Measurements from ENCODE around the gene TMEM179B.
"Not testable (repeated sequence)": the region's sequence is repeated elsewhere in the genome, so short reads cannot be mapped to it uniquely, and the experiment has no call there.

The TMEM179B gene
- total RNA-seq: 22.4 to 25.6 reads per million in 2 experiments

DNA sequence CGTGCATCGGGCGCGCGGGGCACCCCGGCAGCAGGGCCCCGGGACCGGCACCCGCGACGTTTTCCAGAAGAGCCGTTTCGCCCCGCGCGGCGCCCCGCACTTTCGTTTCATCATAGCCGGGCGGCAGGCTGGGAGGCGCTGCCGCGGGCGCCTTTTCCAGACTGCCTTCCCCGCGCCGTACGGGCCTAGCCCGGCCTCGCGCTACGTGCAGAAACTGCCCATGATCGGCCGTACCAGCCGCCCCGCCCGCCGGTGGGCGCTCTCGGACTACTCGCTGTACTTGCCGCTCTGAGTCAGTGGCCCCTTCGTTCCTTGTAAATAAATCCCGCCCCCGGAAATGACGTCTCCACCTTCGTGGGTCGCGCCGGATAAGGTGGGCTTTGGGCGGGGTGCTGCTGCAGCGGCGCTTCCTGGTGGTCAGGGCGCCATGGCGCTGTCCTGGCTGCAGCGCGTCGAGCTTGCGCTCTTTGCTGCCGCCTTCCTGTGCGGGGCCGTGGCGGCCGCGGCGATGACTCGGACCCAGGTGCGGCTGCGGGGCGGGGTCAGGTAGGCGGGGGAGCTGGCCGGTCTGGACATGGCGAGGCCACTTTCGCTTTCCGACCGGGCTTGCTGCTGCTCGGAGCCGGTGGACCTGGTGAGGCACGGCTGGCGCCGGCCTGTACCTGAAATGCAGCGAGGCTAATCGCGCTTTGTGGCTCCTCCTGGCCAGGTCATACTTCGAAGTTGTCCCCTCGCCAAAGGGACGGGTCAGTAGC is at the start of gene TMEM179B:
Gene TMEM179B (plus strand): TSS at position 398 of the 755 bp plus-strand sequence. CDS start 30 bp downstream, at position 428.
- peak; percentile 95 for DNase-seq (ENCODE audit: low read depth)

GRCh38 chr11:62747475-62748160 is 39.6 kb upstream of the TMEM179B start:
- no peak for DNase-seq (ENCODE audit: low read depth)

GRCh38 chr11:62749931-62750330 is 37.3 kb upstream of the TMEM179B start:
- not testable (repeated sequence) for DNase-seq (ENCODE audit: low read depth)

- no peak for DNase-seq (ENCODE audit: low read depth)
These were observed 34.9 kb upstream of the TMEM179B start for GRCh38 chr11:62752177-62752785.

GRCh38 chr11:62752994-62753735 is 34.0 kb upstream of the TMEM179B start:
- no peak for DNase-seq (ENCODE audit: low read depth)

GRCh38 chr11:62753736-62754603 is 33.2 kb upstream of the TMEM179B start, which contains the start of gene ZBTB3:
TSS of gene ZBTB3 (minus strand) at chr11:62754160. CDS start at chr11:62753664, 496 bp downstream.
- DNase-seq (ENCODE audit: low read depth): peak; percentile 95

- DNase-seq (ENCODE audit: low read depth): no peak
These were observed 32.1 kb upstream of the TMEM179B start for GRCh38 chr11:62755086-62755615.

DNA sequence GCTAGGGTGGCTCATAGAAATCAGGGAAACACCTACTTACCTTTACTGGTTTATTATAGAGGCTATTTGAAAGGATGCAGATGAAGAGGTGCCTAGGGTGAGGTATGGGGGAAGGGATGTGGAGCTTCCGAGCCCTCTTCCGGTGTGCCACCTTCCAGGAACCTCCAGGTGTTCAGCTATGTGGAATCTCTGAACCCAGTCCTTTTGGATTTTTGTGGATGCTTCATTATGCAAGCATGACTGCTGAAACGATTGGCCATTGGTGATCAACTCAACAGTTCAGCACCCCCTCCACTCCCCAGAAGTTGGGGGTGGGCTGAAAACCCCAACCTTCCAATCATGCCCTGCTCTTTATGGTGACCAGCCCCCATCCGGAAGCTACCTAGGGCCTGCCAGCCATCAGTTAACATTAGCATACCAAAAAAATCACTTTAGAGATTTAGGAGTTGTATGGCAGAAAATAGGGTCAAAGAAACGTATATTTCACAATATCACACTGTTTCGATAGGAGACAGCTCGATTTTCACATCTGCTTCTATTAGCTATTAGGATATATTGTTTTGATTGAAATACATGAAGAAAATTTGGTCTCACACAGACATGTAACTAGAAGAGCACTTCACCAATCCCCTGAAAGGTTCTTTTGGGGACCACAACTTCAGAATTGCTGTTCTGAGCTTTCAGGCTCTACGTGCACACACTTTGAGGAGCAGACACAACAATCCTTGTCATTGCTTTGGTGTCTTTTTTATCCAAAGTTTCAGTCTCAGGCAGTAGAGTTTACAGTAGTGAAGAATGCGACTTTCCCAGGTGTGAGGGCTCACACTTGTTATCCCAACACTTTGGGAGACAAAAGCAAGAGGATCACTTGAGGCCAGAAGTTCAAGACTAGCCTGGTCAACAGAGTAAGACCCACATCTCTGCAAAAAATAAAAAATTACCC is 29.1 kb upstream of the TMEM179B start:
- DNase-seq (ENCODE audit: low read depth): no peak

GRCh38 chr11:62760867-62761227 is 26.4 kb upstream of the TMEM179B start:
- not testable (repeated sequence) for DNase-seq (ENCODE audit: low read depth)

GRCh38 chr11:62770778-62771143 is 16.4 kb upstream of the TMEM179B start:
- no peak for DNase-seq (ENCODE audit: low read depth)

DNA sequence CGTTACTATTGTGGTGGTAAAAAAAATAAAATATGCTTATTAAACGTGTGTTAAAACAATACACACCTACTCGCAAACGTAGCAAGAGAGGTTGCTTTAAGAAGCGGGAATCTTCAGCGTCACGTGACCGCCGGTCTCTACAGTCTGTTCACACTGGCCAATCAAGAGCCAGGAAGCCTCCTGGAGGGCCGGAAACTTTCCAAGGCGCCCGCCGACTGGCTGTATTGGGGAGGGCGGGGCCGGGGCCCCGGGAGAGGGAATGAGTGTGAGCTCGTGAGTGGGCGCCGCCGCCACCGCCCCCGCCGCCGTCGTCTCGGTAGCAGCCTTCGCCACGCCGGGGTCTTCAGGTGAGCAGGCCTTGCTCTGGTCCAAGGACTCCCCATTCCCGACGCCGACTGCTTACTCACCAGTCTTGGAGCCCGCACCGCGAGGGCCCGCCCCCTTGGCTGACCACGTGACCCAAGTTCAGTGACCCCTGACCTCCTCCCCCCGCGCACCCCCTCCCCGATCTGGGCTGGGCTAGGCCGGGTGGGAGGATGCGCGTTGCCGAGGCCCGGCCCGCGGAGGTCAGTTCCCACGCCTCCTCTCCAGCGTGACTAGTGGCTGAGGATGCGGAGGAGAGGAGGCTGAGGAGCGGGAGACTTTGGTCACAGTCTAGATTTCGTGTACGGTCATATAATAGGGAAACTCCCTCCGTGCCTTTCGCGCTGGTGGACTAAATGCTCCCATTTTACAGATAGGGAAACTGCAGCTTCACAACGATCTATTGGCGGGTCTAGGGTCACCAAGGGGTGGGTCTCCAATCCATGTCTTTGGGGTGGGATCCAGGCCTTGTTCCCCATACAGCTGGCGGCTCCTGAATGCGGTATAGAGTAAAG is 15.8 kb upstream of the TMEM179B start, which contains the start of gene TAF6L:
Gene TAF6L (plus strand): TSS at position 253 of the 878 bp plus-strand sequence. CDS start 4,388 bp downstream, outside the sequence.
- peak; percentile 84 for DNase-seq (ENCODE audit: low read depth)

DNA sequence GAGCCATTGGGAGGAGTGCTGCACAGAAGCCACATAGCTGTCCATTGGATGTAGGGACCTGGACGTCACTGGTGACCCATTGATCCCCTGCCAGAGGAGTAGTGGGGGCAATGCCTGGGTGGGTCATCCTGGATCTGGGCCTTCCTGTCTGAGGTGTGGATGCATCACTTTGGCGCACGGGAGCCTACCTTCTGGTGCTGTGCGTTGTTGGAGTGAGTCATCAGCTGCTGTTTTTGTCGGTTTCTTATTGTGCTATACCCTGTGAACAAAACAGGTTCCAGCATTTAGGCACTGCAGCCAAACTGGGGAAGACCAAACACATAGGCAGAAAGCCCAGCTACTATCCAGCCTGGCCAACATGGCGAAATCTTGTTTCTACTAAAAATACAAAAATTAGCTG is 12.8 kb upstream of the TMEM179B start:
- DNase-seq (ENCODE audit: low read depth): no peak

DNA sequence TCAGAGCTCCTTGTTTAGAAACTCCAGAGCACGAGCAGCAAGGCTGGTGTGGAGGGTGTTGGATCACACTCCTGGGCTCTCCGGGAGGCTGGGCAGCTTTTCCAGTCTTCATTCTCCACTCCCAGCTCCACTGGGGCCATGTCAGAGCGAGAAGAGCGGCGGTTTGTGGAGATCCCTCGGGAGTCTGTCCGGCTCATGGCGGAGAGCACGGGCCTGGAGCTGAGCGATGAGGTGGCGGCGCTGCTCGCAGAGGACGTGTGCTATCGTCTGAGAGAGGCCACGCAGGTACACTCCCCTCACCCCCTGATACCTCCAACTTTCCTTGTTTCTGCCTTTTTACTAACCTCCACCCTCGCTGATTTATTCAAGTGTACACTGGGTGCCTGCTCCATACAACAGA is 11.6 kb upstream of the TMEM179B start:
- DNase-seq (ENCODE audit: low read depth): no peak

GRCh38 chr11:62777389-62777788 is 9.8 kb upstream of the TMEM179B start:
- no peak for DNase-seq (ENCODE audit: low read depth)

DNA sequence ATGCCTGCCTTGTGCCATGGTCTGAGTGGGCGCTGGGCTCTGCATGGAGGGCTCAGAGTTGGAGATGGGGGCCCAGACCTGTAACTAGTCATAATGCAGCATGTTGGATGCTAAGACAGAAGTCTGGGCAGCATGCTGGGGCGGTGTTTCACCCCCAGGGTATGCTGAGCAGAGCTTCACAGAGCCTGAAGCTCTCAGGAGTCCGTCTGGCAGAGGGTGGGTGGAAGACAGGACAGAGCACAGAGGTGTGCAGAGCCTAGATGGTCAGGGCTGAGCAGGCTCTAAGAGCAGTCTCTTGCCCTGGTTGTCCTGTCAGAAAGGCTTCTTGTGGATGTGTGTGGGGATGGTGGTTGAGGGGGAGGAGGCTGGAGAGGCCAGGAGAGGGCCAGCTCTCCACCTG is 8.8 kb upstream of the TMEM179B start:
- no peak for DNase-seq (ENCODE audit: low read depth)

DNA sequence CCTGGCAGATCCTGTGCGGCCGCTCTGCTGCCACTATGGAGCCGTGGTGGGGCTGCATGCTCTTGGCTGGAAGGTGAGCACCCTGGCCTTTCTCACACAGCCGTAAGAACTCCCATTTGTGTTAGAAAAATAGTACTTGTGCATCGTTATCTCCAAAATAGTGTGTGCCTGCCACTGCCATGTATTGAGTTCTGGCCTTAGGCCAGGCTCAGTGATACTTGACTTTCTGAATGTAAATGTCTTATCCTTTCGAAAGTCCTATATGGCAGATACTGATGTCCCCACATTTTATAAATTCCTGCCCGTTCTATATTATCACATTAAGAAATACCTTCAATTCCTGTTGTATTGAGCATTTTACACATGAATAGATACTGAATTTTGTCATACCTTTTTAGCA is 4.4 kb upstream of the TMEM179B start:
- DNase-seq (ENCODE audit: low read depth): no peak

DNA sequence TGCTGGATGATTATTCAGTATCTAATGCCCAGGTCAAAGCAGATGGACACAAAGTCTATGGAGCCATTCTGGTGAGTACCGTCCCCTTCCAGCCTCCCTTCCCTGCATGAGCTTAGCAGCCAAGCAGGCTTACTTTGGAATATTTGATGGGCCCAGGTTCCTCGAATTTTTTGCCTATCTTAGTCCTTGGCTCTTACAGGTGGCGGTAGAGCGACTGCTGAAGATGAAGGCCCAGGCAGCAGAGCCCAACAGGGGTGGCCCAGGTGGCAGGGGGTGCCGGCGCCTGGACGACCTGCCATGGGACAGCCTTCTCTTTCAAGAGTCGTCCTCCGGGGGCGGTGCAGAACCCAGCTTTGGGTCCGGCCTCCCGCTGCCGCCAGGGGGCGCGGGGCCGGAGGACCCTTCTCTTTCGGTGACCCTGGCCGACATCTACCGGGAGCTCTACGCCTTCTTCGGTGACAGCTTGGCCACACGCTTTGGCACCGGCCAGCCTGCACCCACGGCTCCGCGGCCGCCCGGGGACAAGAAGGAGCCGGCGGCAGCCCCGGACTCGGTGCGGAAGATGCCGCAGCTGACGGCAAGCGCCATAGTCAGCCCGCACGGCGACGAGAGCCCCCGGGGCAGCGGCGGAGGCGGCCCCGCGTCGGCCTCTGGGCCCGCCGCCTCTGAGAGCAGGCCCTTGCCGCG is 741 bp upstream of the TMEM179B start:
- DNase-seq (ENCODE audit: low read depth): peak; percentile 75

GRCh38 chr11:62788991-62789390 is 1.8 kb downstream of the TMEM179B start:
- DNase-seq (ENCODE audit: low read depth): no peak

Data from T follicular helper cell (primary cell).